ENCODE results near the gene TMEM43. TPM values are rescaled to one million over a fixed set of nuclear protein-coding genes. Genes with fewer than 3 reads are reported as not detected.
A peak's percentile ranks its signal among the peaks of the same experiment; 100 is the strongest.

Gene TMEM43
- total and polyA plus RNA-seq, 2 experiments from 2014 or later, result 59.4 to 73.1 TPM

GRCh38 chr3:14124223-14124614 is 633 bp upstream of the TMEM43 start:
- H3K79me2 ChIP-seq, result peaks cover 57% of the 10 kb centered on the region
- peaks cover 19% of the 10 kb centered on the region for H4K20me1 ChIP-seq (ENCODE audit: insufficient read depth, poor library complexity, severe bottlenecking)
- H2AFZ ChIP-seq, result peak overlapping the region; percentile 80
- H3K36me3 ChIP-seq (replicated peaks; ENCODE audit: insufficient read depth, low read depth), result no peaks in the 10 kb centered on the region
- H3K9me3 ChIP-seq (ENCODE audit: low read depth), result no peaks in the 10 kb centered on the region
- WGBS (ENCODE audit: low lambda C conversion rate, missing lambda C conversion rate), result 1% methylated on average over 37 of the region's 37 CpGs
- TF ChIP-seq, protein P1, sequence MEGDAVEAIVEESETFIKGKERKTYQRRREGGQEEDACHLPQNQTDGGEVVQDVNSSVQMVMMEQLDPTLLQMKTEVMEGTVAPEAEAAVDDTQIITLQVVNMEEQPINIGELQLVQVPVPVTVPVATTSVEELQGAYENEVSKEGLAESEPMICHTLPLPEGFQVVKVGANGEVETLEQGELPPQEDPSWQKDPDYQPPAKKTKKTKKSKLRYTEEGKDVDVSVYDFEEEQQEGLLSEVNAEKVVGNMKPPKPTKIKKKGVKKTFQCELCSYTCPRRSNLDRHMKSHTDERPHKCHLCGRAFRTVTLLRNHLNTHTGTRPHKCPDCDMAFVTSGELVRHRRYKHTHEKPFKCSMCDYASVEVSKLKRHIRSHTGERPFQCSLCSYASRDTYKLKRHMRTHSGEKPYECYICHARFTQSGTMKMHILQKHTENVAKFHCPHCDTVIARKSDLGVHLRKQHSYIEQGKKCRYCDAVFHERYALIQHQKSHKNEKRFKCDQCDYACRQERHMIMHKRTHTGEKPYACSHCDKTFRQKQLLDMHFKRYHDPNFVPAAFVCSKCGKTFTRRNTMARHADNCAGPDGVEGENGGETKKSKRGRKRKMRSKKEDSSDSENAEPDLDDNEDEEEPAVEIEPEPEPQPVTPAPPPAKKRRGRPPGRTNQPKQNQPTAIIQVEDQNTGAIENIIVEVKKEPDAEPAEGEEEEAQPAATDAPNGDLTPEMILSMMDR (IDR thresholded peaks at IDR 0.05; ENCODE audit: poor library complexity), result no peak
- TF ChIP-seq EZH2phosphoT487 (IDR thresholded peaks at IDR 0.05; ENCODE audit: low read depth, severe bottlenecking, unreplicated experiment), result no peak
- DNase-seq (ENCODE audit: low spot score), result peak; percentile 63
- H3K4me3 ChIP-seq, result peak overlapping the region; percentile 78
- H3K9me2 ChIP-seq (replicated peaks; ENCODE audit: insufficient read depth), result no peaks in the 10 kb centered on the region
- H3K4me1 ChIP-seq (ENCODE audit: insufficient read depth), result peaks cover 23% of the 10 kb centered on the region
- peak overlapping the region; percentile 60 for H3K27ac ChIP-seq
- no peaks in the 10 kb centered on the region for H3K27me3 ChIP-seq
- peak overlapping the region; percentile 81 for H3K4me2 ChIP-seq

DNA sequence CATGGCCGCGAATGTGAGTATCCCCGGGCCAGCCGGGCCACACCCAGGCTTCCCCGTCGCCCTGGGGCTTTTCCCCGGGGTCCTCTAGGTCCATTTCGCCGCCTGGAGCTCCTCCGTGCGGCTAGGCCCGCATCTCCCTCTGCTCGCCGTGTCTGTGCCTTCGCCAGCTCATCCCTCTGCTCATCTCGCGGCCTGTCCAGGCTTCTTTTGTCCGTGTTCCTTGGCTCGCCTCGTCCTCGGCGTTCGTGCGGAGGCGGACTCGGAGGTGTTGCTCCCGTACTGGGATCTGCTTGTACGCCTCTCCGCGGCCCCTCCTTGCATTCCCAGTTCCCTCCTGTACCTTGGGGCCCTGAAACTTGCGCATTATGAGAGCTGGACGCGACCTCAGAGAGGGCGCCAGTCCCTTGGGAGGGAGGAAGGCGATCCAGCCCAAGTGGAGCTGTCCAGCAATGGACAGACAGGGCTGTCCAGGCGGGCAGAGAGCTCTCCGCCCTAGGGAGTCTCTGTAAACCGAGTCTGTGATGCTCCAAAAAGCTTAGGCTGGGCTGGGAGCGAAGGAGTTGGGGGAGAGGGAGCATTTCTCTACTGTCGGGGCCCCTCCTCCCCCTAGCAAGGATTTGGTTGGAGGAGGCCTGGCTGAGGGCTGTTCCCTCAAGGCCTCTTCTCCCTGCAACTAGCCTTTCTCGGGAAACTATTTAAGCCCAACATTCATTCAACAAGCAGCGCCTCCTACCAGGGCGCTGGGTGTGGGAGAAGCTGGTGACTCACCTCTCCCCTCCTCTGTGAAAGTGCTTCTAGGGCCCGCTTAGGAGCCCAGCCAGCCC is 553 bp downstream of the TMEM43 start:
- peak; percentile 90 for DNase-seq (ENCODE audit: low spot score)
- Histone ChIP-seq H3K9me3 (ENCODE audit: low read depth) (no peaks in the 10 kb centered on the region), H3K27ac (peak overlapping the region; percentile 92), H3K27me3 (no peaks in the 10 kb centered on the region), H2AFZ (peak overlapping the region; percentile 49), H3K36me3 (replicated peaks; ENCODE audit: insufficient read depth, low read depth) (no peaks in the 10 kb centered on the region), H3K79me2 (peaks cover 65% of the 10 kb centered on the region), H3K9me2 (replicated peaks; ENCODE audit: insufficient read depth) (no peaks in the 10 kb centered on the region), H3K4me3 (peak overlapping the region; percentile 68), H3K4me1 (ENCODE audit: insufficient read depth) (peaks cover 17% of the 10 kb centered on the region), H4K20me1 (ENCODE audit: insufficient read depth, poor library complexity, severe bottlenecking) (peaks cover 19% of the 10 kb centered on the region), H3K4me2 (peak overlapping the region; percentile 88)
- TF ChIP-seq, protein P1 (IDR thresholded peaks at IDR 0.05; ENCODE audit: poor library complexity), result peak; percentile 14
- no peak for TF ChIP-seq EZH2phosphoT487 (IDR thresholded peaks at IDR 0.05; ENCODE audit: low read depth, severe bottlenecking, unreplicated experiment)
- under 1% methylated on average over 43 of the region's 44 CpGs for WGBS (ENCODE audit: low lambda C conversion rate, missing lambda C conversion rate)

DNA sequence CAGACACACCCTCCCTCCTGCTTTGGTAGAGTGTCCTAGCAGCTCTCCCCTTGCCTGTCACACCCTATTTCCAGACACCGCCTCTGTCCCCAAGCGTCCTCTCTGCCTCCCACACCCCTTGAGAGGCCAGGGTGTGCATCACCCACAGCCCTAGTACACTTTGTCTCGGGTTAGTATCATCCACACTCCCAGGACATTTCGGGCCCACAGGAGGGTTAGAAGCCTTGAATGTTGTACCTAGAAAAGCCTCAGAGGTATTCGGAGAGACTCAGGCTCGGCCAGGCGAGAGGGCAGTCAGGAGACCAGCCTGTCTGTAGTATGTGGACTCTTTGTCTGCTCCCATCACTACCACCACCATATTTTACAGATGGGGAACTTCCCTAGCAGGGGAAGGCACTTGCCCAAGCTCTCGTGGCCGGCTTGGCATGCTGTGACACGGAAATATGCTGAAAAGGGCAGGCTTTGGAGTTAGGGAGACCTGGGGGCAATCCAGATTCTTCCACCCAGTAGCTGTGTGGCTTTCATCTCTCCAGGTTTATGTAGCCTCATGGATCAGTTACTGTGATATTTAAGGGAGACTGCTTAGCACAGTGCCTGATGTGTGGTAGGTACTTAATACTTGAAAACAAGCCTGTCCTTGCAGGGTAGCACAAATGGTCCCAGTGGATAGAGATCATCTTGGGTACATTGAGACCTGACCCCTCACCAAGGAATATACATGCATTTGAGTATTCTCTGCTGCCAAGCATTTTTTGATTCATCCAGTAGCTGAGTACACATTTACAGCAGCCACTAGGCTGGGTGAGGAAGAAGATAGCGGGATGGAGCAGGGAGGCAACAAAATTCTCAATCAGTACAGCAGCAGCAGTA is 1.4 kb downstream of the TMEM43 start:
- 67% methylated on average over 11 of the region's 11 CpGs for WGBS (ENCODE audit: low lambda C conversion rate, missing lambda C conversion rate)
- Histone ChIP-seq H2AFZ (no peak overlapping the region), H3K79me2 (peaks cover 65% of the 10 kb centered on the region), H3K4me2 (peak overlapping the region; percentile 88), H3K9me2 (replicated peaks; ENCODE audit: insufficient read depth) (no peaks in the 10 kb centered on the region), H4K20me1 (ENCODE audit: insufficient read depth, poor library complexity, severe bottlenecking) (peaks cover 22% of the 10 kb centered on the region), H3K27me3 (no peaks in the 10 kb centered on the region), H3K4me3 (peak overlapping the region; percentile 68), H3K9me3 (ENCODE audit: low read depth) (no peaks in the 10 kb centered on the region), H3K27ac (peak overlapping the region; percentile 92), H3K4me1 (ENCODE audit: insufficient read depth) (peaks cover 17% of the 10 kb centered on the region), H3K36me3 (replicated peaks; ENCODE audit: insufficient read depth, low read depth) (no peaks in the 10 kb centered on the region)
- DNase-seq (ENCODE audit: low spot score), result no peak
- no peak for TF ChIP-seq EZH2phosphoT487 (IDR thresholded peaks at IDR 0.05; ENCODE audit: low read depth, severe bottlenecking, unreplicated experiment)
- TF ChIP-seq, protein P1 (IDR thresholded peaks at IDR 0.05; ENCODE audit: poor library complexity), result no peak
- no peak for TF ChIP-seq EZH2 (IDR thresholded peaks at IDR 0.05; ENCODE audit: borderline replicate concordance)

All from hepatocyte (in vitro differentiated cells).